HEK293 (cell line): ENCODE measurements around the gene KANK2.

Experiments used
- SALL2 ChIP-seq: fragments of 450-650 bp; formaldehyde crosslinking; IDR thresholded peaks from 2 replicates; pipeline ENCODE4 v1.5.0; 2017; ENCODE audit warnings: missing biosample characterization, mild to moderate bottlenecking, missing genetic modification characterization, borderline replicate concordance
- YY1 ChIP-seq: fragments of 450-650 bp; formaldehyde crosslinking; IDR thresholded peaks from 2 replicates; pipeline ENCODE4 v1.5.1; 2018; ENCODE audit warnings: missing biosample characterization, missing genetic modification characterization
- ZBTB7A ChIP-seq: fragments of 450-650 bp; formaldehyde crosslinking; IDR thresholded peaks from 2 replicates; pipeline ENCODE4 v1.5.1; 2016; ENCODE audit warnings: low read depth, missing biosample characterization, missing genetic modification characterization
- ZNF138 ChIP-seq: fragments of 450-650 bp; formaldehyde crosslinking; IDR thresholded peaks from 2 replicates; pipeline ENCODE4 v1.5.1; 2016; ENCODE audit warnings: missing biosample characterization, missing genetic modification characterization, borderline replicate concordance
- TF ChIP-seq, protein P1 (sequence below): fragments of 450-650 bp; formaldehyde crosslinking; IDR thresholded peaks from 2 replicates; pipeline ENCODE4 v1.5.1; 2016; ENCODE audit warnings: missing biosample characterization, missing genetic modification characterization

DNA sequence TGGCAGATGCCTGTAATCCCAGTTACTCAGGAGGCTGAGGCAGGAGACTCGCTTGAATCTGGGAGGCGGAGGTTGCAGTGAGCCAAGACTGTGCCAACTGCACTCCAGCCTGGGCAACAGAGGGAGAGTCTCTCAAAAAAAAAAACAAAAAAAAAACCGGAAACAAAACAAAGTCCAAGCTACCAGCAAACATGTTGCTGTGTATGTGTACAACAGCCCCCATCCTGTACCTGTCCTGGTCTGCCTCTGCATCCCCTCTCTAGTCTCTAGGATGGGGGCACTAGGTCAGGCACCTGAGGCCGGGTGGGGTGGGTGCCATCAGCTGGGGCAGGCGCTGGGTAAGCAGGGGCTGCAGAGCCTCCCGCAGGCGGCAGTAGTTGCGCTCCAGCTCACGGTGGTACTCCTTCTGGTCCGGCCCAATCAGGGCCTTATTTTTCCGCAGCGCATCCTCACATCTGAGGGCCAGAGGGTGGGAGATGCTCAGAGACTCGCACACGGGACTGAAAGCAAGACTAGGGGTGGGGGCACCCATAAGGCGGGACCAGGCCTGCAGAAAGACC lies 2.8 kb upstream of the KANK2 start:
- TF ChIP-seq, protein P1, sequence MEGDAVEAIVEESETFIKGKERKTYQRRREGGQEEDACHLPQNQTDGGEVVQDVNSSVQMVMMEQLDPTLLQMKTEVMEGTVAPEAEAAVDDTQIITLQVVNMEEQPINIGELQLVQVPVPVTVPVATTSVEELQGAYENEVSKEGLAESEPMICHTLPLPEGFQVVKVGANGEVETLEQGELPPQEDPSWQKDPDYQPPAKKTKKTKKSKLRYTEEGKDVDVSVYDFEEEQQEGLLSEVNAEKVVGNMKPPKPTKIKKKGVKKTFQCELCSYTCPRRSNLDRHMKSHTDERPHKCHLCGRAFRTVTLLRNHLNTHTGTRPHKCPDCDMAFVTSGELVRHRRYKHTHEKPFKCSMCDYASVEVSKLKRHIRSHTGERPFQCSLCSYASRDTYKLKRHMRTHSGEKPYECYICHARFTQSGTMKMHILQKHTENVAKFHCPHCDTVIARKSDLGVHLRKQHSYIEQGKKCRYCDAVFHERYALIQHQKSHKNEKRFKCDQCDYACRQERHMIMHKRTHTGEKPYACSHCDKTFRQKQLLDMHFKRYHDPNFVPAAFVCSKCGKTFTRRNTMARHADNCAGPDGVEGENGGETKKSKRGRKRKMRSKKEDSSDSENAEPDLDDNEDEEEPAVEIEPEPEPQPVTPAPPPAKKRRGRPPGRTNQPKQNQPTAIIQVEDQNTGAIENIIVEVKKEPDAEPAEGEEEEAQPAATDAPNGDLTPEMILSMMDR (tag by site-specific recombination), result no peak
- TF ChIP-seq ZNF138 (tag by site-specific recombination) (no peak), ZBTB7A (tag by site-specific recombination) (no peak), YY1 (no peak), SALL2 (tag by site-specific recombination) (no peak)
